Uterus (tissue), 4 donors: ENCODE data around the gene EEF1B2. TPM values are rescaled to one million over a fixed set of nuclear protein-coding genes. Genes with fewer than 3 reads are reported as not detected.

Source experiments
- DNase-seq, 2 donors: peaks; one replicate each; pipeline ENCODE4 v3.0.0-alpha.2; 2019 to 2020
- H3K27ac ChIP-seq, 2 donors: fragments of 200-600 bp; sonication (generic); 1 replicate in 1 of 2; 2 replicates in 1 of 2; pipeline ENCODE4 v1.5.1; 2016 to 2018
- H3K27me3 ChIP-seq, 2 donors: fragments of 200-600 bp; sonication (generic); one replicate each; pipeline ENCODE4 v1.5.1; 2018 to 2019; ENCODE audit warnings: control low read depth in 1 of 2
- H3K36me3 ChIP-seq, 2 donors: fragments of 200-600 bp; sonication (generic); one replicate each; pipeline ENCODE4 v1.5.1; 2019; ENCODE audit warnings: control low read depth in 1 of 2
- H3K4me1 ChIP-seq, 2 donors: fragments of 200-600 bp; sonication (generic); one replicate each; pipeline ENCODE4 v1.5.1; 2018 to 2019; ENCODE audit warnings: control low read depth in 1 of 2
- H3K4me3 ChIP-seq, 2 donors: fragments of 200-600 bp; sonication (generic); 1 replicate in 1 of 2; 2 replicates in 1 of 2; pipeline ENCODE4 v1.5.1; 2018 to 2019; ENCODE audit warnings: mild to moderate bottlenecking in 1 of 2
- H3K9me3 ChIP-seq, 2 donors: fragments of 200-600 bp; sonication (generic); one replicate each; pipeline ENCODE4 v1.5.1; 2019; ENCODE audit warnings: control low read depth in 1 of 2
- CTCF ChIP-seq, 4 experiments: fragments of 200-600 bp in 2 of 4; fragments of 450-650 bp in 2 of 4; sonication (generic) in 2 of 4; IDR thresholded peaks; one replicate each; pipeline ENCODE4 v1.5.1; 2016 to 2019; ENCODE audit warnings: antibody characterized with exemption in 4 of 4, mild to moderate bottlenecking in 2 of 4, moderate library complexity in 1 of 4
- POLR2A ChIP-seq, 2 donors: fragments of 450-650 bp; IDR thresholded peaks; one replicate each; pipeline ENCODE4 v1.6.1; 2016; ENCODE audit warnings: antibody characterized with exemption in 2 of 2, mild to moderate bottlenecking in 1 of 2, moderate library complexity in 1 of 2
- intact Hi-C: fragments of 100-400 bp; cut with DNase I; formaldehyde crosslinking; loops from one replicate; pipeline ENCODE4 v1.15.1; 2023; ENCODE audit warnings: low total_unique reads
- small RNA-seq: library from RNA; depleted of rRNA; stranded (forward); fragments of <200 nt; gene quantifications from one replicate; pipeline ENCODE3, GENCODE V24; 2016
- total RNA-seq, 4 donors: library from RNA; depleted of rRNA in 3 of 4; stranded (reverse); fragments of >200 nt in 3 of 4; gene quantifications; one replicate each; pipeline versions ENCODE4 v1.1.0 to v1.2.4, GENCODE V29; 2014 to 2023
- donor health status: DM: yes; HTN: yes; CAD: no.

Gene EEF1B2
- total RNA-seq, 4 donors from 2014 or later = 267 to 794 (median 564) TPM

GRCh38 chr2:206208900-206209299 lies 49.2 kb downstream of the EEF1B2 start:
- no peaks in the 10 kb centered on the region for H3K27me3 ChIP-seq
- intact Hi-C loops = no loop called here
- H3K36me3 ChIP-seq = no peaks in the 10 kb centered on the region
- no peaks in the 10 kb centered on the region for H3K9me3 ChIP-seq
- no peaks in the 10 kb centered on the region for H3K4me1 ChIP-seq
- DNase-seq = no peak
- no peak for TF ChIP-seq CTCF (IDR thresholded peaks at IDR 0.05)
- TF ChIP-seq POLR2A (IDR thresholded peaks at IDR 0.05) = no peak
- no peak overlapping the region for H3K4me3 ChIP-seq
- H3K27ac ChIP-seq = no peak overlapping the region

- Histone ChIP-seq H3K27me3 (no peaks in the 10 kb centered on the region), H3K27ac (no peak overlapping the region), H3K4me3 (no peak overlapping the region), H3K36me3 (no peaks in the 10 kb centered on the region), H3K9me3 (no peaks in the 10 kb centered on the region), H3K4me1 (no peaks in the 10 kb centered on the region)
- no peak for DNase-seq
- TF ChIP-seq POLR2A (IDR thresholded peaks at IDR 0.05) (no peak), CTCF (IDR thresholded peaks at IDR 0.05) (no peak)
- intact Hi-C loops = no loop called here
Observed at GRCh38 chr2:206211657-206212255, 52.1 kb downstream of the EEF1B2 start.

Small RNA genes lying within 50 kb of the gene (small RNA-seq; reads per million reads assigned to genes)
- gene RF00134 = not detected
- not detected for gene RF02271
- not detected for gene SNORA41
- gene SNORD51 = not detected

Other genes with a start within 250 kb of the EEF1B2 start
- 10 to 100 TPM in 3 of 4 donors, 1 to 10 TPM in 1; 6.4 to 45.6 (median 23.4) TPM for gene INO80D, start 73.7 kb upstream of the EEF1B2 start, total RNA-seq
- gene NDUFS1, start 451 bp upstream of the EEF1B2 start, total RNA-seq = 100 to 1,000 TPM in 1 of 4 donors, 10 to 100 TPM in 3; 25.6 to 164 (median 56.6) TPM
- 10 to 100 TPM in 3 of 4 donors, 1 to 10 TPM in 1; 9.7 to 33.7 (median 22.6) TPM for gene ZDBF2, start 114.8 kb downstream of the EEF1B2 start, total RNA-seq